ENCODE results near the gene TEDC2. TPM values are rescaled to one million over a fixed set of nuclear protein-coding genes. Genes with fewer than 3 reads are reported as not detected.
A peak's percentile ranks its signal among the peaks of the same experiment; 100 is the strongest.

TEDC2 gene
- total RNA-seq, 2 experiments from 2014 or later, result 48.0 to 110 TPM

DNA sequence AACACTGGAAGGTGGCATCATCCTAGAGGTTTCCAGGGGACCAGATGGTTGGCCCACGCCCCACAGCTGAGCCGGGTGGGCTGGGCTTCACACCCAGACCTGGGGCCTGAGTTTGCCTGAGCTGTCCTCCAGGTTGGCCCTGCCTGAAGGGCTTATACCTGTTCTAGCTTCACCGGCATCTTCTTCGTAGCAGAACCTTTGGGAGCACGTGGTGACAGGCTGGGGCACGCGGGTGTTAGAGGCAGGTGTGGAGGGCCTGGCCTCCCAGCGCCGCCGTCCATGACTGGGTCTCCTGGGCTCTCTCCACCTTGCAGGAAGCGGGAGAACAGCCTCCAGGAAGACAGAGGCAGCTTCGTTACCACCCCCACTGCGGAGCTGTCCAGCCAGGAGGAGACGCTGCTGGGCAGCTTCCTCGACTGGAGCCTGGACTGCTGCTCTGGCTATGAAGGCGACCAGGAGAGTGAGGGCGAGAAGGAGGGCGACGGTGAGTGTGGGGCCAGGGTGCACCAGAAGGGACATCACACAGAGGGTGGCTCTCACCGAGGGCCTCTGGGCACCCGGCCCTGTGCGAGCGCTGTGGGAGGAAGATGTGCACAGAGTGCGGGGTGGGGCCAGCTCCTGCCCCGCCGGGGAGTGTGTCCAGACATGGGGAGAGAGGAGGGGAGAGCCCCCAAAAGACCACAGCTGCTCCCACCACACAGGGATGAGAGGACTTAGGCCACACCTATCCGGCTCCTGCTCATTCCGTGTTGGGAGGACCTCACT is 4.6 kb upstream of the TEDC2 start:
- intact Hi-C loops (cut with micrococcal nuclease; ENCODE audit: unreplicated experiment), result no loop called here
- Histone ChIP-seq H3K9me2 (ENCODE audit: insufficient read depth, low read length) (no peaks in the 10 kb centered on the region), H3K79me2 (ENCODE audit: insufficient read depth, low read depth, low read length) (peaks cover 1% of the 10 kb centered on the region; the same call in 1 of the 2 replicates), H3K4me1 (ENCODE audit: insufficient read depth, low read length, poor library complexity, severe bottlenecking) (peaks cover 20% of the 10 kb centered on the region), H3K4me3 (ENCODE audit: low read depth, low read length, poor library complexity, severe bottlenecking) (no peak overlapping the region), H3K27ac (ENCODE audit: low read depth, low read length, poor library complexity, severe bottlenecking) (no peak overlapping the region), H3K36me3 (ENCODE audit: insufficient read depth, low read length) (peaks cover 85% of the 10 kb centered on the region), H3K9me3 (ENCODE audit: low read length) (no peaks in the 10 kb centered on the region), H2AFZ (ENCODE audit: low read length) (no peak overlapping the region), H4K20me1 (ENCODE audit: insufficient read depth, low read length) (no peaks in the 10 kb centered on the region), H3K4me2 (ENCODE audit: low read length) (no peak overlapping the region)
- no TSS peak for BruUV-seq (replicated peaks)
- TF ChIP-seq, protein P1, sequence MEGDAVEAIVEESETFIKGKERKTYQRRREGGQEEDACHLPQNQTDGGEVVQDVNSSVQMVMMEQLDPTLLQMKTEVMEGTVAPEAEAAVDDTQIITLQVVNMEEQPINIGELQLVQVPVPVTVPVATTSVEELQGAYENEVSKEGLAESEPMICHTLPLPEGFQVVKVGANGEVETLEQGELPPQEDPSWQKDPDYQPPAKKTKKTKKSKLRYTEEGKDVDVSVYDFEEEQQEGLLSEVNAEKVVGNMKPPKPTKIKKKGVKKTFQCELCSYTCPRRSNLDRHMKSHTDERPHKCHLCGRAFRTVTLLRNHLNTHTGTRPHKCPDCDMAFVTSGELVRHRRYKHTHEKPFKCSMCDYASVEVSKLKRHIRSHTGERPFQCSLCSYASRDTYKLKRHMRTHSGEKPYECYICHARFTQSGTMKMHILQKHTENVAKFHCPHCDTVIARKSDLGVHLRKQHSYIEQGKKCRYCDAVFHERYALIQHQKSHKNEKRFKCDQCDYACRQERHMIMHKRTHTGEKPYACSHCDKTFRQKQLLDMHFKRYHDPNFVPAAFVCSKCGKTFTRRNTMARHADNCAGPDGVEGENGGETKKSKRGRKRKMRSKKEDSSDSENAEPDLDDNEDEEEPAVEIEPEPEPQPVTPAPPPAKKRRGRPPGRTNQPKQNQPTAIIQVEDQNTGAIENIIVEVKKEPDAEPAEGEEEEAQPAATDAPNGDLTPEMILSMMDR (conservative IDR thresholded peaks at IDR 0.05; ENCODE audit: low read length), result no peak
- no peak for TF ChIP-seq EZH2phosphoT487 (IDR thresholded peaks at IDR 0.05; ENCODE audit: borderline replicate concordance, low read depth, low read length)
- ChIA-PET CTCF (ENCODE audit: unreplicated experiment) (no interaction called here), POLR2A (no interaction called here)
- DNase-seq (ENCODE audit: low spot score), result no peak

DNA sequence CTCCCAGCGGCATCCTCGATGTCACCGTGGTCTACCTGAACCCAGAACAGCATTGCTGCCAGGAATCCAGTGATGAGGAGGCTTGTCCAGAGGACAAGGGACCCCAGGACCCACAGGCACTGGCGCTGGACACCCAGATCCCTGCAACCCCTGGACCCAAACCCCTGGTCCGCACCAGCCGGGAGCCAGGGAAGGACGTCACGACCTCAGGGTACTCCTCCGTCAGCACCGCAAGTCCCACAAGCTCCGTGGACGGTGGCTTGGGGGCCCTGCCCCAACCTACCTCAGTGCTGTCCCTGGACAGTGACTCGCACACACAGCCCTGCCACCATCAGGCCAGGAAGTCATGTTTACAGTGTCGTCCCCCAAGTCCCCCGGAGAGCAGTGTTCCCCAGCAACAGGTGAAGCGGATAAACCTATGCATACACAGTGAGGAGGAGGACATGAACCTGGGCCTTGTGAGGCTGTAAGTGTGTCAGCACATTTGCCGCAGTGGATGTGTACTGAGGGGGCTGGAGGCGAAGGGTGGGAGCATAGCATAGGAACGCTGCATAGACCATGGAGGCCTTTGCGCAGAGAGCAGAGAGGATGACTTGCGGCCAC is 3.3 kb upstream of the TEDC2 start:
- H3K4me3 ChIP-seq (ENCODE audit: low read depth, low read length, poor library complexity, severe bottlenecking), result no peak overlapping the region
- no peaks in the 10 kb centered on the region for H4K20me1 ChIP-seq (ENCODE audit: insufficient read depth, low read length)
- POLR2A ChIA-PET, result no interaction called here
- CTCF ChIA-PET (ENCODE audit: unreplicated experiment), result interaction anchor here (1.1 kb wide), 1 partner anchor 17 kb away, joined by 3 read pairs; no protein-coding TSS in a partner anchor
- BruUV-seq (replicated peaks), result no TSS peak
- H3K4me2 ChIP-seq (ENCODE audit: low read length), result no peak overlapping the region
- H3K36me3 ChIP-seq (ENCODE audit: insufficient read depth, low read length), result peaks cover 82% of the 10 kb centered on the region
- intact Hi-C loops (cut with micrococcal nuclease; ENCODE audit: unreplicated experiment), result no loop called here
- DNase-seq (ENCODE audit: low spot score), result no peak
- H2AFZ ChIP-seq (ENCODE audit: low read length), result no peak overlapping the region
- no peaks in the 10 kb centered on the region for H3K9me3 ChIP-seq (ENCODE audit: low read length)
- H3K9me2 ChIP-seq (ENCODE audit: insufficient read depth, low read length), result no peaks in the 10 kb centered on the region
- TF ChIP-seq, protein P1 (conservative IDR thresholded peaks at IDR 0.05; ENCODE audit: low read length), result no peak
- no peak for TF ChIP-seq EZH2phosphoT487 (IDR thresholded peaks at IDR 0.05; ENCODE audit: borderline replicate concordance, low read depth, low read length)
- peaks cover 15% of the 10 kb centered on the region; the same call in 1 of the 2 replicates for H3K79me2 ChIP-seq (ENCODE audit: insufficient read depth, low read depth, low read length)
- H3K27ac ChIP-seq (ENCODE audit: low read depth, low read length, poor library complexity, severe bottlenecking), result no peak overlapping the region
- peaks cover 31% of the 10 kb centered on the region for H3K4me1 ChIP-seq (ENCODE audit: insufficient read depth, low read length, poor library complexity, severe bottlenecking)

DNA sequence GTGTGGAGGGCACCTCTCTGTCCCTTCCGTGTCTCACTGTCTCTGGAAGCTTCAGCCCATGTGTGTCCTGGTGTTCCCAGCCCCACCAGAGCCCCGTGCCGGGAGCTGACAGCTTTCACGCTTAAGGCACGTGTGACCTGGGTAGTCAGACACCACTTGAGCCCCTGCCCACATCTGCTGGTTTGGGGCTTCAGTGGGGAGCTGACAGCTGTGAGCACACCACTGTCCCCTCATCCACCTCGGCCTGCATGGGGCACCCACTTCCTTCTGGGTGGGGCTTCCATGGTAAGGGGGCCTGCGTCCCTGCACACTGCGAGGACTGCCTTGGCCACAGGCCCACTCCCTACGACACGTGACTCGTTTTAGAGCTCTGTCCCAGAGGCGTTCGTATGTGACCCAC is 2.6 kb upstream of the TEDC2 start:
- DNase-seq (ENCODE audit: low spot score), result no peak
- Histone ChIP-seq H3K27ac (ENCODE audit: low read depth, low read length, poor library complexity, severe bottlenecking) (no peak overlapping the region), H3K79me2 (ENCODE audit: insufficient read depth, low read depth, low read length) (peaks cover 18% of the 10 kb centered on the region; the same call in 1 of the 2 replicates), H3K9me2 (ENCODE audit: insufficient read depth, low read length) (no peaks in the 10 kb centered on the region), H3K9me3 (ENCODE audit: low read length) (no peaks in the 10 kb centered on the region), H3K4me3 (ENCODE audit: low read depth, low read length, poor library complexity, severe bottlenecking) (no peak overlapping the region), H3K4me1 (ENCODE audit: insufficient read depth, low read length, poor library complexity, severe bottlenecking) (peaks cover 36% of the 10 kb centered on the region), H3K36me3 (ENCODE audit: insufficient read depth, low read length) (peaks cover 82% of the 10 kb centered on the region), H4K20me1 (ENCODE audit: insufficient read depth, low read length) (no peaks in the 10 kb centered on the region), H2AFZ (ENCODE audit: low read length) (no peak overlapping the region), H3K4me2 (ENCODE audit: low read length) (no peak overlapping the region)
- intact Hi-C loops (cut with micrococcal nuclease; ENCODE audit: unreplicated experiment), result no loop called here
- no TSS peak for BruUV-seq (replicated peaks)
- CTCF ChIA-PET (ENCODE audit: unreplicated experiment), result interaction anchor here (1.1 kb wide), 1 partner anchor 17 kb away, joined by 3 read pairs; no protein-coding TSS in a partner anchor
- no peak for TF ChIP-seq EZH2phosphoT487 (IDR thresholded peaks at IDR 0.05; ENCODE audit: borderline replicate concordance, low read depth, low read length)
- TF ChIP-seq, protein P1 (conservative IDR thresholded peaks at IDR 0.05; ENCODE audit: low read length), result 0 out of 2 replicates have a peak, but pooled peaks have one; percentile 13
- POLR2A ChIA-PET, result no interaction called here
